Activated CD4-positive, alpha-beta T cell treated with anti-CD3 and anti-CD28 coated beads for 24 hours (primary cell): ENCODE measurements around the gene RAB8A.

Source experiments
- DNase-seq, 2 donors: peaks; one replicate each; pipeline ENCODE4 v3.0.0-alpha.2; 2020; ENCODE audit warnings: low read depth in 2 of 2

Gene RAB8A

GRCh38 chr19:16111160-16111908, at the start of gene RAB8A:
RAB8A (plus strand) TSS chr19:16111889; CDS start chr19:16111902, 13 bp downstream.
- peak; percentile 97 to 99 for DNase-seq

DNA sequence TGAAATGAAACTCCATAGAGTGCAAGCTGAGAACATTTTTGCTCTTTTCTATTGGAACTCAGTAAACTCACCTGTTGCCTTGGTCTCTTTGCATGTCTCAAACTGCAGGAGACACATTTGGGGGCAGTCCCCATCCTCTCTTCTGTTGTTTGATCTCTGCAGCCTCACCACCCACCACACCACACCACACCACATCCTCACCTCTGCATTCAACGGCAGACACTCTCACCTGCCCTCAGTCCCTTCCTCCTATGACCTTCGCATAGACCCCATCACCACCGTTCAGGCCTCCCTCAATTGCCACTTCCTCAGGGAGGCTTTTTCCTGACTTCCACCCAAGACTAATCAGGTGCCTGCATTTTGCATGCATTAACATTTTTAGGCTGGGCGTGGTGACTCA, 49.7 kb upstream of the RAB8A start:
- no peak for DNase-seq

- DNase-seq = peak in 1 of 2 donors; percentile 67
Observed at GRCh38 chr19:16062789-16063188, 48.9 kb upstream of the RAB8A start.

GRCh38 chr19:16064209-16064889, 47.3 kb upstream of the RAB8A start:
- DNase-seq = no peak

DNA sequence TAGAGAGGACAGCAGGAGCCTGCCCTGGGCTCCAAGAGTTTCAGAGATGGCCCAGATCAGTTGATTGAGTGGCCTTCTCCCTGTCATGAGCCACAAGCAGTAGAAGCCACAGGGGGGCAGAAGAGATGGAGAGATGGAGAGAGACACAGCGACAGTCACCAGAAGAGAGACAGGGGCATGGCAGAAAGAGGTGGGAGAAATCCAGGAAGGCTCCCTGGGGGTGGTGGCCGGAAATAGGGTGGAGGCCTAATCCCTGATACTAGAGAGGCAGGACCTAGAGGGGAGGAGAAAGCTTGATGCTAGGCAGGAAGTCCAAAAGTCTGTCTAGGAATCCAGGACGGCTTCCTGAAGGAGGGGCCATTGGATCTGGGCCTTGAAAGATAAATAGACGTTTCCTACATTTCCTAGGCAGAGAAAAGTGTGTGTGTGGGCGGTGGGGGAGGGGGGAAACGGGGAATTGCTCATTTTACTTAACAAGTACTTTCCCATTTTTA, 45.0 kb upstream of the RAB8A start:
- DNase-seq = no peak

DNA sequence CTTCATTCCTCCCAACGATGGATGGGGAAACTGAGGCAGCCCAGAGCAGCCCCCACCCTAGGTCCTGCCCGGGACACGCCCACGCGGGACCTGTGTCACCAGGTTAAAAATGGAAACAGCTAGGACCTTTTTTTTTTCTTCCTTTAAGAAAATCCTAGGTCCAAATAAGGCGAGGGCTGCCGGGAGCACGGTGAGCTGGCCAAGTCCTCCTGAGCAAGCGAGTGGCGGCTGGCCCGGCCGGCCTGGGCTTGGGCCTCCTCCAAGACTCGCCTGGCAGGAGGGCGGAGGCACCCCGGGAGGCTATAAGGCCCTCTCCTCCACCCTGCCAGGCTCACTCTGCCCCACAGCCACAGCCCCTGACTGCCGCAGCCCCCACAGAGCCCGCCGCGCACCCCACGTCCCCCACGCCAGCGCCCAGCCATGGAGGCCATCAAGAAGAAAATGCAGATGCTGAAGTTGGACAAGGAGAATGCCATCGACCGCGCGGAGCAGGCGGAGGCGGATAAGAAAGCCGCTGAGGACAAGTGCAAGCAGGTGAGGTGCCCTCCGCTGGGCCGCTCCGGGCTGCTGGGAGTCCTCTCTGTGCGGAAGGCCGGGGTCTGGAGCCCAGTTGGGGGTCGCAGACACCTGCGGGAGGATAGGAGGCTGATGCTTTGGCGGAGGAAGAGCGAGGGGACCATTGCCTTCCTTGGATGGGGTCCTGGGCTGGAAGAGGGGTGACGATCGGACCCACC, 44.3 kb upstream of the RAB8A start:
- DNase-seq = no peak

DNA sequence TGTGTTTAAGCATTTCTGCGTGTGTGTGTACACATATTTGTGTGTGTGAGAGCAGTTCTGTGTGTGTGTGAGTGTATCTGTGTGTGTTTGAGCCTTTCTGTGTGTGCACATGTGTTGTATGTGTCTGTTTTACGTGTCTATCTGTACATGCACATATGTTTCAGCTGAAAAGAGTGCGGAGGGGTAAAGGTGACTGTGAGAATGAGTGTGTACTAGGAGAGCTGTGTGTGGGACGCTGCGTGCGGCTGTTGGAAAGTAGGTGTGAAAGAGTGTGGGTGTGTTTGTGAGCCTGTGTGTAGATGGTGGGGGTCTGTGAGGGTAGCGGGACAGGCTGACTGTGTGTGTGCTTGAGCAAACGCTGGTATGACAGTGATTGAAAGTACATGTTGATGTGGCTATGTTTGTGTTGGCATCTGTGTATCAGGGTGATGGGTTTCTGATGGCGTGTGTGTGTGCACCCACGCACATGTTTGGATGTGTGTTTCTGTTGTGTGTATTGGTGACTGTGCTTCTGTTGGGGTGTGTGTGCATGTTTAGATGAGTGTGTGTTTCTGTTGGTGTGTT, 42.9 kb upstream of the RAB8A start:
- no peak for DNase-seq

DNA sequence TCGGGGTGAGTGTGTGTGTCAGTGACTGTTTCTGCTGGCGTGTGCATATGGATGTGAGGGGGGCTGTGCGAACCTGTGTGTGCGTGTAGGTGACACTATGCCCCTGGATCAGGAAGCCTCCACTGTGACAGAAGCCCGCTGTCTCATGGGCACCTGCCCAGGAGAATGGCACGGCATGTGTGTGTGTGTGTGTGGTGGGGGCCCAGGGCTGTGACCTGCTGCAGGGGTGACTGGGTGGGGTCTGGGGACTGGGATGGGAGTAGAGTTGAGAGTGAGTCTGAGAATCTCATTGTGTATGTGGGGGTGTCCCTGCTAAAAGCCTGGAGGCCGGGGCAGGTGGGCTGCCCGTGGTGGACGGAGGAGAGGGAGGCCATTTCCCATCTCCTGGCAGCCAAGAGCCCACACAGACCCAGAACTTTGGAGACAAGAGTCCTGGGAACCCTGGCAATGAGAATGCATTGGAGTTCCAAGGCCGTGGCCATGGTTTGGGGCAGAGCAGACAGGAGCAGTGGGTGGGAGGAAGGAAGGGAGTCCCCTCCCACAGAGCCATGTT, 41.8 kb upstream of the RAB8A start:
- DNase-seq = no peak

- peak; percentile 51 to 59 for DNase-seq
Observed at GRCh38 chr19:16070366-16070990, 41.2 kb upstream of the RAB8A start.

DNA sequence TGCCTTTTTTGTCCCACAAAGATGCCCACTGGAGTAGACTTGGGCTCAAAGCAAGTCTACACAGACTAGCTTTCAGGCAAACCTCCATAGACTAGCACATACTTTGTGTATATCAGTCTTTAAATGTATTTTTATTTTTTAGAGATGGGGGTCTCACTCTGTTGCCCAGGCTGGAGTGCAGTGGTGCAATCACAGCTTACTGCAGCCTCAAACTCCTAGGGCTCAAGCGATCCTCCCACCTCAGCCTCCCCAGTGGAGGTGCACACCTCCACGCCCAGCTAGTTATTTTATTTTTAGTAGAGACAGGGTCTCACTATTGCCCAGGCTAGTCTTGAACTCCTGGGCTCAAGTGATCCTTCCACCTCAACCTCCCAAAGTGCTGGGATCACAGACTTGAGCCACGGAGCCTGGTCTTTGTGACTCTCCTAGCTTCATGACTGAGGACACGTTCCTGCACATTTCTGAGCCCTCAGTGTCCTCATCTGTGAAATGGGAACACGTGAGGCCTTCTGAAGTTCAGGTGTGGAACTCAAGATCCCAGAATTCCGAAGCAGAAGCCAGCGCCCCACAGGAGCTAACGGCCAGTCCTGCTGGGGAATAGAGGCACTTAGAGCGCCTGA, 40.5 kb upstream of the RAB8A start:
- no peak for DNase-seq

- no peak for DNase-seq
Observed at GRCh38 chr19:16073481-16073880, 38.2 kb upstream of the RAB8A start.

GRCh38 chr19:16073988-16074387, 37.7 kb upstream of the RAB8A start:
- DNase-seq = no peak

DNA sequence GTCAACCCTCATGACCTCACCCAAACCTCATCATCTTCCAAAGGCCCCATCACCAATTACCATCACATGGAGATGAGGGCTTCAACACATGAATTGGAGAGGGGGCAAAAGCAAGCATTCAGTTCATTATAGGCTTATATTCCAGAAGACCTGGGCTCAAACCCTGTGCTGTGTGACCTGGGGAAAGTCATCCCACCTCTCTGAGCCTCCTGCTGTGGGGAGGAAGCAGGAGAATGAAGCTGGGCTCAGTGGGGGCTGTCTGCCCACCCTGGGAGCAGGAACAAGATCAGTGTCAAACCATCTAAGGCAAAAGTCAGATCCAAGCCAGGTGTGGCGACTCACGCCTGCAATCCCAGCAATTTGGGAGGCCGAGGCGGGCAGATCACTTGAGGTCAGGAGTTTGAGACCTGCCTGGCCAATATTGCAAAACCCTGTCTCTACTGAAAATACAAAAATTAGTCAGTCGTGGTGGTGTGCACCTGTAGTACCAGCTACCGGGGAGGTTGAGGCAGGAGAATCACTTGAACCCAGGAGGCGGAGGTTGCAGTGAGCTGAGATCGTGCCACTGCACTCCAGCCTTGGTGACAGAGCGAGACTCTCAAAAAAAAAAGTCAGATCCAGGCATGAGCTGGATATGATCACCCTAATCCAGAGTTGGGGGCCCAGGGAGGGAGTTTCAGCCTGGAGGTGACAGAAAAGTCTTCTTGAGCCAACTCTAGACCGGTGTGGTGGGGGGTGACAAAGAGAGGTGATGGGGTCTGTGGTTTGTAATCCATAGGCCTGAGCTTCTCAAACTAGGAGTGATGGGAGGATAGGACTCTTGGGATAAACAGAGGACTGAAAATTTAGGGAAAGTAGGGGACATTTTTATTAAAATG, 37.0 kb upstream of the RAB8A start:
- no peak for DNase-seq

GRCh38 chr19:16075430-16076153, 36.1 kb upstream of the RAB8A start:
- DNase-seq = no peak

- peak; percentile 60 to 86 for DNase-seq
Observed at GRCh38 chr19:16076154-16076957, 35.3 kb upstream of the RAB8A start, which contains the start of gene TPM4. TPM4 (plus strand) TSS chr19:16076495; CDS start chr19:16076566, 71 bp downstream.

DNA sequence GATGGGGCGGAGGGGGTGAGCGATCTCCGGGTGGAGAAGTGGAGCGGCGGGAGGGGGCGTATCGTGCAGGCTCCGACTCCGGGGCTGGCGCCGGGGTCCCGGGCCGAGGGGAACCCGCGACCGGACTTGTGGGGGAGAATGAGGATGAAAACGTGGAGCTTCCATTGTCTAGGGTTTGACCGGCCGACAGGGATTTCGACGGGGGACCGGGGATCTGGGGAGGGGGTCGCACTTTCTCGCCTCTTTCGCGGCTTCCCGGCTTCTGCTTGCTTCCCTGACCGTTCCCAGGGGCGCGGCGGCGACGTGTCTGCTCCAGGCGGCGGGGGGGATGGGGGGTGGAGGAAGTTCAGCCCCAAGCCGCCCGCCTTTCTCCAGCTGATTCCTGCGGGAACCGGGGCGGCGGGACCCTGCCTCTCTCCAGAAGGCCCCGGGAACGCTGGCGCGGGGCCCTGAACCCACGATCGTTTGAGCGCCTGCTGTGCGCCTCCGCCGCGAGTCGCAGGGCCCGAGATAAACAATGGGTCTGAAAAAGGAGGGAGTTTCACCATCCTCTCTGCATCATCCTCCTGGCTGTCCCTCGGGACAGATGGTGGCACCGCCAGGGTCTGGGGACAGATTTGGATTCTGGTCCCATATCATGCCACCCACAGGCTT, 34.6 kb upstream of the RAB8A start:
- no peak for DNase-seq

GRCh38 chr19:16077984-16078758, 33.5 kb upstream of the RAB8A start:
- no peak for DNase-seq
